Skeletal muscle tissue (tissue), 4 donors: Measurements from ENCODE around the gene OSBPL3. TPM values are rescaled to one million over a fixed set of nuclear protein-coding genes. Genes with fewer than 3 reads are reported as not detected.
A peak's percentile ranks its signal among the peaks of the same experiment; 100 is the strongest.

Source experiments
- H3K27ac ChIP-seq: one replicate; pipeline ENCODE4 v1.7.0; 2013; ENCODE audit warnings: mild to moderate bottlenecking, low read depth, low read length, inconsistent platforms
- H3K27me3 ChIP-seq, 3 donors: one replicate each; pipeline ENCODE4 v1.7.0; 2013; ENCODE audit warnings: low read length in 3 of 3; ENCODE audit not compliant: control insufficient read depth in 3 of 3, insufficient read depth in 3 of 3
- H3K36me3 ChIP-seq, 3 donors: one replicate each; pipeline ENCODE4 v1.7.0; 2013; ENCODE audit warnings: low read length in 3 of 3; ENCODE audit not compliant: control insufficient read depth in 3 of 3, insufficient read depth in 3 of 3
- H3K4me1 ChIP-seq, 3 donors: one replicate each; pipeline ENCODE4 v1.7.0; 2013; ENCODE audit warnings: low read length in 3 of 3, mild to moderate bottlenecking in 3 of 3; ENCODE audit not compliant: control insufficient read depth in 3 of 3, insufficient read depth in 3 of 3
- H3K4me3 ChIP-seq, 3 donors: one replicate each; pipeline ENCODE4 v1.7.0; 2013; ENCODE audit warnings: low read length in 3 of 3
- H3K9ac ChIP-seq, 3 donors: one replicate each; pipeline ENCODE4 v1.7.0; 2013; ENCODE audit warnings: low read length in 3 of 3, mild to moderate bottlenecking in 3 of 3, moderate library complexity in 2 of 3, low read depth in 1 of 3
- H3K9me3 ChIP-seq, 3 donors: one replicate each; pipeline ENCODE4 v1.7.0; 2013; ENCODE audit warnings: low read length in 3 of 3; ENCODE audit not compliant: control insufficient read depth in 3 of 3
- total RNA-seq: library from RNA; depleted of rRNA; stranded (reverse); fragments of >200 nt; gene quantifications from one replicate; pipeline ENCODE4 v1.2.3, GENCODE V29; 2014
- donor health status: Osteomylitis.

OSBPL3 gene
- total RNA-seq, 1 donor from 2014 or later, result 2.6 TPM

DNA sequence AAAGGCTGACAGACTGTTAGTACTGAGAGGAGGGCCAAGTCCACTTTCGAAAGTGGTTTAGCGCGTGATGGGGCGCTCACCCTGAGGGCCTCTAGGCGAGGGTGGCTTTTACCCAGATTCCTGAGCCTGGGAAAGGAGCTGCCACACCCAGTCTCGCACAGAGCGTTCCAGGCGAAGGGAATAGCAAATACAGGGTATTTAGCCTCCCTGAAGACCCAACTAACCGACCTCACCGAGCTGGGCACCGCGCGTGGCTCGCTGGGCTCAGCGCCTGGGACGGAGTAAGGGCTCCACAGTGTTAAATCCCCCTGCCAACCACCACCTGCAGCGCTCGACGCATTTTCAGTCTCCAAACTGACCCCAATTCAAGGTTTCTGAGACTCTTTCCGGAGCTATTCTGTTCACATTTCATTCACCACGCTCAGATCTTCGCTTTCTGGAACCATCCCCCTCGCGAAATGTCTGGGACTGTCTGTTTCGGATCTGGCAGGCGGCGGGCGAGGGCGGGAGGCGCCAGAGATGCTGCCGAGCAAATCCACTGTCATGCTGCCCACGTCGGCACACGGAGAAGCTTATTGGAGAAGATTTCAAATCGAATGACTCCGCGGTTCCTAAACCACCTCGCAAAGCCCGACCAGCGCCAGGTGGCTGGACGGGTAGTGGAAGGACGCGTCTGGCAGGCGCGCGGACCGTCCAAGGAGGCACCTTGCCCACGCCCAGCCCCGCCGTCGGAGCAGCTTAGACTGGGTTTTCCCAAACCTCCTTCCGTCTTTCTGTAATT, 1.4 kb upstream of the OSBPL3 start:
- peak overlapping the region; percentile 48 to 84 (median 82) for H3K9ac ChIP-seq
- peak overlapping the region; percentile 88 for H3K27ac ChIP-seq
- no peaks in the 10 kb centered on the region for H3K36me3 ChIP-seq
- H3K4me1 ChIP-seq, result peaks cover 13 to 29% (median 19%) of the 10 kb centered on the region in 3 donors
- peaks cover 0 to 3% (median 0%) of the 10 kb centered on the region in 3 donors for H3K27me3 ChIP-seq
- peak overlapping the region; percentile 89 to 94 (median 92) for H3K4me3 ChIP-seq
- H3K9me3 ChIP-seq, result no peaks in the 10 kb centered on the region

DNA sequence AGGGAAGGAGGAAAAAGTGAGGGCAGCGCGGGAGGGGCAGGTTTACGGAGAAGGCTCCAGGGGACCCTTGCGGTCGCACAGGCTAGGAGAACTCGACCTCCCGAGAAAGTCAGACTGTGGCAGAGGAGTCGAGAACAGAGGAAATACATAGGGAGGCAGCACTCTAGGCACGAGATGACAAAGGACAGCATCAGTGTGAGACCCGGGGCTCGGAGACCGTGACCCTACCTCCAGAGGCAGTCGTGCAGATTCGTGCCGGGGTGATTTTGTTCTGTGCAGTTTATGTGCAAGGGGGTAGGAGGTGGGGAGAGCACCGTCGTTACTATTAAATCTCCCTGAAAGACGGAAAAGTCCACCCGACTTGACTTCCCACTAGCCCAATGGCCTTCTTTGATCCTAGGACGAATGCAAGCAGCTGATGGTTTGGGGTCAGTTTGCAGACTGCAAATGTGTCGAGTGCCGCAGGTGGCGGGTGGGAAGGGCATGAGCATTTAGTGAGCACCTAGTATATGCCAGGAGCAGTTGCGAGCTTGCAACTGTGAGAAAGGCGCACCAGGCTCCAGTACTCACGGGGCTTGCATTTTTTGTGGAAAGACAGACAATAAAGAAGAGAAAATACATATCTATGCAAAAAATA, 674 bp upstream of the OSBPL3 start:
- H3K36me3 ChIP-seq, result no peaks in the 10 kb centered on the region

DNA sequence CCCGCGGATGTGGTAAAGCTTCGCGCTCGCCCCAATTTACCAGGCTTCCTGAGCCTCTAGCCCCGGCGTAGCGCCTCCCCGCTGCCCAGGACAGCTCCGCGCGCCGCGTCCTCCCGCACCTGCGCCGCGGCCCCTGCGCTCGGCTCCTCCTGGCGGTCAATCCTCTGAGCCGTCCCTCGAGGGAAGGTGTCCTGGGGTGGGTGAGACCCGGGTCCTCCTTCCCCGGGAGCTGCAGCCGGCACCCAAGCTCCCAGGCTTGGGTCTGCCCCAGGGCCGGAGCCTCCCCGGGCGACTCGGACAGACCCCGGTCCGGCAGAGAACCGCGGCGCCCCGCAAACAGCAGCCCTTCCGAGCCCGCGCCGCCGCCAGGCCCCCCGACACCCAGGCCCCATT, 512 bp downstream of the OSBPL3 start:
- no peaks in the 10 kb centered on the region for H3K36me3 ChIP-seq
- peak overlapping the region; percentile 57 to 94 (median 75) for H3K4me3 ChIP-seq
- H3K9ac ChIP-seq, result peak overlapping the region; percentile 12 to 76 (median 76)
- peaks cover 0 to 3% (median 0%) of the 10 kb centered on the region in 3 donors for H3K27me3 ChIP-seq
- H3K27ac ChIP-seq, result peak overlapping the region; percentile 48
- peaks cover 13 to 29% (median 19%) of the 10 kb centered on the region in 3 donors for H3K4me1 ChIP-seq
- no peaks in the 10 kb centered on the region for H3K9me3 ChIP-seq

More for the DNA sequence above, 674 bp upstream of the OSBPL3 start:
- Histone ChIP-seq H3K9me3 (no peaks in the 10 kb centered on the region), H3K27ac (peak overlapping the region; percentile 88), H3K27me3 (peaks cover 0 to 3% (median 0%) of the 10 kb centered on the region in 3 donors), H3K4me1 (peaks cover 13 to 29% (median 19%) of the 10 kb centered on the region in 3 donors), H3K9ac (peak overlapping the region; percentile 82 to 84 (median 83)), H3K4me3 (peak overlapping the region; percentile 89 to 94 (median 92))

DNA sequence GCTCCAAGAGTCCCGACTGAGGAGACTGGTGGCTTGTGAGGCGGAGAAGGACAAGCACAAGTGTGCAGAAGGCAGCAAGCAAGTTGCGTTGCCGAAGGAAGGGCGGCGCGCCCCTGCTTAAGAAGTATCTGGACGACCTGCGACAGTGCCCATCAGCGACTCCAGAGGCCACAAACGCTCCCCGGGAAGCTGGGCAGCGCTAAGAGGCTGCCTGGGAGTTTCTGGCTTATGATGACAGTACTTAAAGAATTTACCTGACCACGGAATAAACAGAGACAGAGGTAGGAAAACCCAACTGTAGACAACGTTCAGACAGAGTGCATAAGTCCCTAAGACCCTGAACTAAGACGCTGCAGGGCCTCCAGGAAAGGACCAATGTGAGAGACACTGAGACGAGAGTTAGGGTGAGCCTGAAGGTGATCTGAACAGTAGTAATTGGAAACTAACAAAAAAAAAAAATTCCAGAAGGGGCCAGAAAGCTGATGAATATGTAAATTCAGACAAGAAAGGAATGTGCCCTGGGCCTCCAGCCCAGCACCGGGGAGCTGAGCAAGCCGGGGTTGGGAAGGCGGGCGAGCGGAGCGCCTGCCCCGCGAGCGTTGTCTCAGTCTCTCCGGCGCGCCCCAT, 1.0 kb downstream of the OSBPL3 start:
- no peaks in the 10 kb centered on the region for H3K9me3 ChIP-seq
- H3K27me3 ChIP-seq, result peaks cover 0 to 3% (median 0%) of the 10 kb centered on the region in 3 donors
- peaks cover 13 to 29% (median 19%) of the 10 kb centered on the region in 3 donors for H3K4me1 ChIP-seq
- peak overlapping the region; percentile 57 to 94 (median 75) for H3K4me3 ChIP-seq
- peak overlapping the region; percentile 12 to 76 (median 76) for H3K9ac ChIP-seq
- no peaks in the 10 kb centered on the region for H3K36me3 ChIP-seq
- H3K27ac ChIP-seq, result peak overlapping the region; percentile 48

DNA sequence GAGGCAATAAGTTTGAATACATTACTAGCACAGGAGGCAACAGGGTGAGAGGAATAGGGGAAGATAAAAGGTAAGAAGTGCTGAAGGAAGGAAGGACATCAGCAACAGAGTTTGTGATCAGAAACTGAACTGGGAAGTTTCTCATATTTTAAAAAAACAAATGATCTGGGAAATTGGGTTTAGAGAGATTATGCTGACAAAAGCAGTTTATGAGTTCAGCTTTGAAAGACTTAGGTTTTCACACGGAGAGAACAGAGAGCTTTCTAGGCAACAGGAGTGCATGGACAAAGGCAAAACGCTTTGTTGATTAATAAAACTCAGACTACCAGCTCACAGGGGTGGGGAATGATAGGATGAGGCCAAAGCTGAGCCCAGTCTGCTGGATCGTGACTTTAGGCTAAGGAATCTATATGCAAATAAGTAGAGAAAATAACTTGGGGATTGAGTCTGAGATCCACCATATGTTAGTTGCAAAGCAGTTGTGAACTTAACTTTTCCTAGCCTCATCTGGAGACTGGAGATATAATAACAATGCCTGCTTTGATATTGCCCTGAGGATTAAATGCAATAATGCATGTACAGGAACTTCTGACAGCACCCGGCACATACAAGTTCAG, 4.2 kb downstream of the OSBPL3 start:
- Histone ChIP-seq H3K27me3 (no peaks in the 10 kb centered on the region), H3K27ac (no peak overlapping the region), H3K4me1 (peaks cover 12 to 32% (median 15%) of the 10 kb centered on the region in 3 donors), H3K36me3 (no peaks in the 10 kb centered on the region), H3K4me3 (no peak overlapping the region), H3K9me3 (no peaks in the 10 kb centered on the region), H3K9ac (no peak overlapping the region)

DNA sequence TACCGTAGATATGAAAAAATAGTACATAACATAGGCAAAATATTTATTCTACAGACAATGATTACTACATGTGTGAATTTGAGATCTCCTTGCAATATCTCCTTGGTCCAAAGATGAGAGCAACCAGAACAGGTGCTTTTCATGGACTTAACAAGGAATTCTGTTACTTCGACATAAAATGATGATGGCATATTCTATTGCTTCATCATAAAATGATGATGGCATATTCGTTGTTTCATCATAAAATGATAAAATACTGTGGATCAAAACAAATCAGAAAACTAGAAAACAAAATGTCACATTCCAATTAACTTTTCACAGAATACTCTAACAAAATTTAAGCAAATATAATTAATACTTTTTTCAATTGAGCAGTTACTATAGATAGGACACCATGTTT, 4.8 kb downstream of the OSBPL3 start:
- no peaks in the 10 kb centered on the region for H3K9me3 ChIP-seq
- no peaks in the 10 kb centered on the region for H3K36me3 ChIP-seq
- no peak overlapping the region for H3K4me3 ChIP-seq
- no peak overlapping the region for H3K27ac ChIP-seq
- no peaks in the 10 kb centered on the region for H3K27me3 ChIP-seq
- H3K4me1 ChIP-seq, result peaks cover 10 to 27% (median 11%) of the 10 kb centered on the region in 3 donors
- no peak overlapping the region for H3K9ac ChIP-seq

- H3K9me3 ChIP-seq, result no peaks in the 10 kb centered on the region
- no peaks in the 10 kb centered on the region for H3K36me3 ChIP-seq
- H3K27me3 ChIP-seq, result no peaks in the 10 kb centered on the region
- H3K4me1 ChIP-seq, result peaks cover 9 to 25% (median 11%) of the 10 kb centered on the region in 3 donors
- no peak overlapping the region for H3K27ac ChIP-seq
- H3K9ac ChIP-seq, result no peak overlapping the region
- H3K4me3 ChIP-seq, result no peak overlapping the region
These were observed 5.7 kb downstream of the OSBPL3 start for GRCh38 chr7:24974026-24974832.

GRCh38 chr7:24972991-24973390, 7.0 kb downstream of the OSBPL3 start:
- no peak overlapping the region for H3K9ac ChIP-seq
- H3K27me3 ChIP-seq, result no peaks in the 10 kb centered on the region
- H3K9me3 ChIP-seq, result no peaks in the 10 kb centered on the region
- H3K4me3 ChIP-seq, result no peak overlapping the region
- no peak overlapping the region for H3K27ac ChIP-seq
- no peaks in the 10 kb centered on the region for H3K36me3 ChIP-seq
- peaks cover 6 to 16% (median 10%) of the 10 kb centered on the region in 3 donors for H3K4me1 ChIP-seq

- peaks cover 6 to 16% (median 10%) of the 10 kb centered on the region in 3 donors for H3K4me1 ChIP-seq
- H3K36me3 ChIP-seq, result no peaks in the 10 kb centered on the region
- peak overlapping the region in 1 of 3 donors; percentile 7 for H3K9ac ChIP-seq
- no peak overlapping the region for H3K27ac ChIP-seq
- no peaks in the 10 kb centered on the region for H3K27me3 ChIP-seq
- H3K4me3 ChIP-seq, result no peak overlapping the region
- no peaks in the 10 kb centered on the region for H3K9me3 ChIP-seq
These were observed 7.9 kb downstream of the OSBPL3 start for GRCh38 chr7:24972166-24972477.
